Subcutaneous abdominal adipose tissue (tissue), 5 donors: ENCODE data around the gene INCENP.
"Not testable (repeated sequence)": the region's sequence is repeated elsewhere in the genome, so short reads cannot be mapped to it uniquely, and the experiment has no call there.

ENCODE experiments used
- H3K27ac ChIP-seq: one replicate; pipeline ENCODE4 v1.7.0; 2013; ENCODE audit warnings: low read depth, mild to moderate bottlenecking, inconsistent platforms, low read length, moderate library complexity
- H3K27me3 ChIP-seq, 5 donors: one replicate each; pipeline ENCODE4 v1.7.0; 2013; ENCODE audit warnings: low read length in 5 of 5, inconsistent platforms in 1 of 5; ENCODE audit not compliant: control insufficient read depth in 5 of 5, insufficient read depth in 4 of 5
- H3K36me3 ChIP-seq, 5 donors: one replicate each; pipeline ENCODE4 v1.7.0; 2013; ENCODE audit warnings: low read length in 5 of 5; ENCODE audit not compliant: control insufficient read depth in 5 of 5, insufficient read depth in 5 of 5
- H3K4me1 ChIP-seq, 5 donors: one replicate each; pipeline ENCODE4 v1.7.0; 2013; ENCODE audit warnings: low read length in 5 of 5, mild to moderate bottlenecking in 3 of 5, moderate library complexity in 1 of 5; ENCODE audit not compliant: control insufficient read depth in 5 of 5, insufficient read depth in 5 of 5
- H3K4me3 ChIP-seq, 5 donors: one replicate each; pipeline ENCODE4 v1.7.0; 2013; ENCODE audit warnings: low read length in 5 of 5, low read depth in 1 of 5
- H3K9ac ChIP-seq, 5 donors: one replicate each; pipeline ENCODE4 v1.7.0; 2013; ENCODE audit warnings: low read length in 5 of 5, mild to moderate bottlenecking in 4 of 5, moderate library complexity in 3 of 5
- H3K9me3 ChIP-seq, 5 donors: one replicate each; pipeline ENCODE4 v1.7.0; 2013; ENCODE audit warnings: low read length in 5 of 5; ENCODE audit not compliant: control insufficient read depth in 5 of 5
- donor health status: healthy.
- donor health status: healthy.
- donor health status: healthy.
- donor health status: healthy.
- donor health status: healthy.

INCENP gene

DNA sequence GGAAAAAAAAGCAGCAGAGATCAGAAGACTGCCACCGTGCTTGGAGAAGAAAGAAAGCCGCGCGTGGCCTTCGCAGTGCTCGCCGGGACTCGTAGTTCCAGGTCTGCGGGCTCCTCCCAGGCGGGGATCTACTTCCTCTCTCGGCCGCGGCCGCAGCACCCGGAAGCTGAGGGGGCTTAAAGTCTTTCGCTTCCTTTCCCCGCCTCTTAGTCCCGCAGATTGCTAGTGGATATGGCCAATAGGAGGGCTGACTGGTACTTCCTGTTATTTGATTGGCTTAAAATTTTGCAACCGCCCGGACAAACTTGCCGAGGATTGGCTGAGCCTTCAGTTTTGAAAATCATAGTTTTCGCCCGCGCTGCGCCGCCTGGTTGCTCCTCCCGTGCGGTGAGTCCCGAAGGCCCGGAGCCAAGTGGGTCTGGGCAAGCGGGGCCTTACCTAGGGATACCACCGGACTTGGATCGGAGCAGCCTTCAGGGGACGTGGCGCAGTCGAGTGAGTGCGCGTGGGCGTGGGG is at the start of gene INCENP:
INCENP (plus strand) TSS at position 343 of the 517 bp plus-strand sequence. CDS start 4,151 bp downstream, outside the sequence.
- no peaks in the 10 kb centered on the region for H3K9me3 ChIP-seq
- peak within 1 kb of the TSS; percentile 86 to 99 (median 97) for H3K4me3 ChIP-seq
- peaks cover 5 to 27% (median 19%) of the 10 kb centered on the region in 5 donors for H3K4me1 ChIP-seq
- H3K36me3 ChIP-seq, result peaks cover 0 to 8% (median 7%) of the 10 kb centered on the region in 5 donors
- H3K27me3 ChIP-seq, result no peaks in the 10 kb centered on the region
- H3K27ac ChIP-seq, result peak within 1 kb of the TSS; percentile 60
- H3K9ac ChIP-seq, result peak within 1 kb of the TSS; percentile 67 to 98 (median 82)

- Histone ChIP-seq H3K4me1 (no peaks in the 10 kb centered on the region), H3K9me3 (no peaks in the 10 kb centered on the region), H3K27me3 (no peaks in the 10 kb centered on the region), H3K36me3 (no peaks in the 10 kb centered on the region), H3K27ac (no peak overlapping the region), H3K4me3 (no peak overlapping the region), H3K9ac (no peak overlapping the region)
These were observed 48.4 kb upstream of the INCENP start for GRCh38 chr11:62075438-62075837.

GRCh38 chr11:62077132-62077531 is 46.7 kb upstream of the INCENP start:
- no peaks in the 10 kb centered on the region for H3K9me3 ChIP-seq
- peaks cover 0 to 8% (median 5%) of the 10 kb centered on the region in 5 donors for H3K4me1 ChIP-seq
- H3K4me3 ChIP-seq, result no peak overlapping the region
- H3K27ac ChIP-seq, result no peak overlapping the region
- H3K9ac ChIP-seq, result no peak overlapping the region
- H3K27me3 ChIP-seq, result no peaks in the 10 kb centered on the region
- no peaks in the 10 kb centered on the region for H3K36me3 ChIP-seq

GRCh38 chr11:62081378-62082291 is 42.2 kb upstream of the INCENP start:
- no peak overlapping the region for H3K27ac ChIP-seq
- H3K4me1 ChIP-seq, result peaks cover 0 to 8% (median 5%) of the 10 kb centered on the region in 5 donors
- H3K27me3 ChIP-seq, result no peaks in the 10 kb centered on the region
- peak overlapping the region in 4 of 5 donors; percentile 8 to 49 (median 42) for H3K4me3 ChIP-seq
- no peaks in the 10 kb centered on the region for H3K9me3 ChIP-seq
- no peak overlapping the region for H3K9ac ChIP-seq
- H3K36me3 ChIP-seq, result no peaks in the 10 kb centered on the region

GRCh38 chr11:62082292-62082657 is 41.5 kb upstream of the INCENP start:
- Histone ChIP-seq H3K36me3 (no peaks in the 10 kb centered on the region), H3K9ac (no peak overlapping the region), H3K27ac (no peak overlapping the region), H3K4me3 (peak overlapping the region in 1 of 5 donors; percentile 37), H3K9me3 (no peaks in the 10 kb centered on the region), H3K27me3 (no peaks in the 10 kb centered on the region), H3K4me1 (peaks cover 0 to 8% (median 5%) of the 10 kb centered on the region in 5 donors)

DNA sequence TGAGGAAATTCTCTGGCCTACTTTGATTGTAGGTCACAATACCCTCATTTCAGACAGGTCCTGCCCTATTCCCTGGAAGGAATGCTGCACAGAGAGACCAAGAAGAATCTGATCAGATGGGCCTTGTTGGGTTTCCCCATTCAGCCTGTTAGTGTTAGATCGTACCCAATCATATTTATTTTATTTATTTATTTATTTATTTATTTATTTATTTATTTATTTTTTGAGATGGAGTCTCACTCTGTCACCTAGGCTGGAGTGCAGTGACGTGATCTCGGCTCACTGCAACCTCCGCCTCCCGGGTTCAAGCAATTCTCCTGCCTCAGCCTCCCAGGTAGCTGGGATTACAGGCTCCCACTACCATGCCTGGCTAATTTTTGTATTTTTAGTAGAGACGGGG is 39.0 kb upstream of the INCENP start:
- not testable (repeated sequence) for H3K4me1 ChIP-seq, H3K4me3 ChIP-seq, H3K27me3 ChIP-seq, H3K27ac ChIP-seq, H3K9ac ChIP-seq, H3K9me3 ChIP-seq, H3K36me3 ChIP-seq

GRCh38 chr11:62087694-62088093 is 36.1 kb upstream of the INCENP start:
- no peak overlapping the region for H3K9ac ChIP-seq
- H3K36me3 ChIP-seq, result no peaks in the 10 kb centered on the region
- no peaks in the 10 kb centered on the region for H3K4me1 ChIP-seq
- H3K27me3 ChIP-seq, result no peaks in the 10 kb centered on the region
- peaks cover 0 to 6% (median 2%) of the 10 kb centered on the region in 5 donors for H3K9me3 ChIP-seq
- H3K27ac ChIP-seq, result no peak overlapping the region
- H3K4me3 ChIP-seq, result no peak overlapping the region

DNA sequence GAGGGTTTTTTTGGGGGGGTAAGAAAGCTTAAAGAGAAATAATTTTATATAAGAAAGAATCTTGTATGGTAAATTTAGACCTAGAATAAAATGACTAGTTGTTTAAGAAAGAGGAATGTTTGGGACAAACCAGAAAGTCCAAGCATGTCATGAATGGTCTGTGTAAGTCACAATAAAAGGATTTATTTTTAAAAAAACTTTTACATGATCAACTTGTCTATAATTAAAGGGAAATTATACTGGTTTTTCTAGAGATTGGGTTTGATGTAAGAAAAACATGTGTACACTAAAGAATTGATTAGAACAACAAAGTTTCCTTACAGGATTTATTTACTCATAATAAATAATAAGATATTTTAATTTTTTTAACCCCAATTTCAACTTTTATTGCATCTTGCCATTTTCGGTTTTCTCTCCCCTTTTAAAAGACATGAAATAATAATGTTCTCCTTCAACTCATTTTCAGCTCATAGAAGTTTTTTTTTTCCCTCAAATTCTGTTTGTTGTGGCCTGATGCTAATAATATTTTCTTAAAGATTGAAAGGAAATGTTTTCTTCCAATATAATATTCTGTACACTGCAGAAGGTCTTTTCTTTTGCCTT is 35.4 kb upstream of the INCENP start:
- Histone ChIP-seq H3K9me3 (peaks cover 0 to 6% (median 2%) of the 10 kb centered on the region in 5 donors), H3K9ac (no peak overlapping the region), H3K27ac (no peak overlapping the region), H3K4me1 (no peaks in the 10 kb centered on the region), H3K27me3 (no peaks in the 10 kb centered on the region), H3K4me3 (no peak overlapping the region), H3K36me3 (no peaks in the 10 kb centered on the region)

DNA sequence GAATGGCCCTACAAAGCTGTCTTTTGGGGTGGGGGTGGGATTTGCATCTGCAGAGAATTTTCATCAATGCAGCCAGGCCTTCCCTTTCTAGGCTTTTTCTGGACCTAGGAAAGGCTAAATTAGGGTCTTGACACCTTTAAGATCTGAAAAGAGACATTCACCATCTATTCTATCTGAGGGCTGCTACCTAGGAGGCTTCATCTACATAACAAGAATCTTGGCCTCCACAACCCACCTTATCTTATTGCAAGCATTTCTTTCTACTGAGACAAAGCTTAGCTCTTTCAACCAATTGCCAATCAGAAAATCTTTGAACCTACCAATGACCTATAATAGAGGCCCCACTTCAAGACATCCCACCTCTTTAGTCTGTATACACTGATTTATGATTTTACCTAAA is 20.7 kb upstream of the INCENP start:
- Histone ChIP-seq H3K9ac (no peak overlapping the region), H3K27me3 (no peaks in the 10 kb centered on the region), H3K27ac (peak overlapping the region; percentile 24), H3K4me3 (no peak overlapping the region), H3K36me3 (no peaks in the 10 kb centered on the region), H3K9me3 (no peaks in the 10 kb centered on the region), H3K4me1 (peaks cover 7 to 20% (median 13%) of the 10 kb centered on the region in 5 donors)

DNA sequence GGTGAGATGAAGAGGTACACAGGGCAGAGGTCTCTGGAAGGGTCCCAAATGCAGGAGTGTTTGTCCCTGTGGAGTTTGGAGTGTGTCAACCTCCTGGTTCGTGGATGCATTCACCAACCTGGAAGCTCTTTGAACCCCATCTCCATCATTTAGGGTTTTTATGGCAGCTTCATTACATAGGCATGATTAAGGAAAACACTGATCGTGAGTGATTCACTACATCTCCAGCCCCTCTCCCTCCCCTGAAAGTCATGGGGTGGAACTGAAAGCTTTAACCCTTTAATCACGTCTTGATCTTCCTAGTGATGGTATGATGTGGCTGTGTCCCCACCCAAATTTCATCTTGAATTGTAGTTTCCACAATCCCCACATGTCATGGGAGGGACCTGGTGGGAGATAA is 19.8 kb upstream of the INCENP start:
- Histone ChIP-seq H3K27me3 (no peaks in the 10 kb centered on the region), H3K4me1 (peaks cover 7 to 20% (median 13%) of the 10 kb centered on the region in 5 donors), H3K27ac (peak overlapping the region; percentile 64), H3K9me3 (no peaks in the 10 kb centered on the region), H3K36me3 (no peaks in the 10 kb centered on the region), H3K4me3 (no peak overlapping the region), H3K9ac (no peak overlapping the region)
